SU-DHL-6 (cell line): ENCODE measurements around the gene TIMP3.
"Not testable (repeated sequence)": the region's sequence is repeated elsewhere in the genome, so short reads cannot be mapped to it uniquely, and the experiment has no call there.

ENCODE experiments used
- H2AFZ ChIP-seq: fragments of 200-600 bp; sonication (generic); 2 replicates; pipeline ENCODE4 v1.6.1; 2014; ENCODE audit warnings: low read depth, mild to moderate bottlenecking, moderate library complexity, mixed read lengths, antibody characterized with exemption, low read length; ENCODE audit not compliant: severe bottlenecking
- H3F3A ChIP-seq: fragments of 200-600 bp; shearing (Covaris generic); 2 replicates; pipeline ENCODE4 v1.6.0; 2016; ENCODE audit warnings: antibody characterized with exemption, mild to moderate bottlenecking; ENCODE audit not compliant: insufficient read depth
- H3K27ac ChIP-seq: fragments of 200-600 bp; sonication (generic); 2 replicates; pipeline ENCODE4 v1.5.1; 2016; ENCODE audit warnings: low read depth, mild to moderate bottlenecking, low read length, moderate library complexity, mixed read lengths
- H3K27me3 ChIP-seq: fragments of 200-600 bp; sonication (generic), shearing (Covaris generic); 2 replicates; pipeline ENCODE4 v1.6.0; 2014; ENCODE audit warnings: mild to moderate bottlenecking, low read length
- H3K36me3 ChIP-seq: fragments of 200-600 bp; sonication (generic); 2 replicates; pipeline ENCODE4 v1.6.1; 2014; ENCODE audit warnings: mild to moderate bottlenecking, low read length, mixed read lengths
- H3K4me2 ChIP-seq: fragments of 300-600, 200-600 bp; shearing (Covaris generic), sonication (generic); 2 replicates; pipeline ENCODE4 v1.6.0; 2014; ENCODE audit warnings: low read length, low read depth, mild to moderate bottlenecking; ENCODE audit not compliant: poor library complexity, severe bottlenecking
- H3K4me3 ChIP-seq: fragments of 200-600 bp; sonication (generic); 2 replicates; pipeline ENCODE4 v1.5.1; 2014; ENCODE audit warnings: antibody characterized with exemption, low read length, mild to moderate bottlenecking, mixed read lengths; ENCODE audit not compliant: insufficient read depth, poor library complexity, severe bottlenecking
- H3K79me2 ChIP-seq: fragments of 200-600 bp; sonication (generic); 2 replicates; pipeline ENCODE4 v1.6.1; 2014; ENCODE audit warnings: mild to moderate bottlenecking, low read length, moderate library complexity; ENCODE audit not compliant: insufficient read depth
- H3K9ac ChIP-seq: fragments of 200-600 bp; sonication (generic); 2 replicates; pipeline ENCODE4 v1.7.0; 2014; ENCODE audit warnings: mild to moderate bottlenecking, low read length
- H3K9me2 ChIP-seq: fragments of 200-600 bp; sonication (generic); replicated peaks from 2 replicates; pipeline ENCODE4 v1.6.1; 2014; ENCODE audit warnings: low read length; ENCODE audit not compliant: insufficient read depth
- H3K9me3 ChIP-seq: fragments of 200-600 bp; sonication (generic); 2 replicates; pipeline ENCODE4 v1.6.1; 2014; ENCODE audit warnings: low read length, mixed read lengths; ENCODE audit not compliant: insufficient read depth
- H4K20me1 ChIP-seq: fragments of 200-600 bp; sonication (generic); 2 replicates; pipeline ENCODE4 v1.6.1; 2014; ENCODE audit warnings: low read depth, mild to moderate bottlenecking, antibody characterized with exemption, low read length, moderate library complexity, mixed read lengths
- CTCF ChIP-seq: fragments of 200-600 bp; sonication (generic); IDR thresholded peaks from one replicate; pipeline ENCODE4 v1.5.1; 2017; ENCODE audit warnings: antibody characterized with exemption, mild to moderate bottlenecking, low read length, moderate library complexity; ENCODE audit not compliant: insufficient read depth, poor library complexity, severe bottlenecking
- EZH2phosphoT487 ChIP-seq: fragments of 200-600 bp; sonication (generic), shearing (Covaris generic); conservative IDR thresholded peaks from 2 replicates; pipeline ENCODE4 v1.6.1; 2018; ENCODE audit warnings: mild to moderate bottlenecking, antibody characterized with exemption, low read length, moderate library complexity, mixed read lengths

TIMP3 gene

GRCh38 chr22:32753591-32753990, 47.9 kb upstream of the TIMP3 start:
- no peak overlapping the region for H3K27ac ChIP-seq
- H3K36me3 ChIP-seq, result no peaks in the 10 kb centered on the region
- no peak overlapping the region for H3K4me3 ChIP-seq
- no peak overlapping the region for H2AFZ ChIP-seq
- no peaks in the 10 kb centered on the region for H3K9me3 ChIP-seq
- no peak overlapping the region for H3K4me2 ChIP-seq
- no peaks in the 10 kb centered on the region for H3K27me3 ChIP-seq
- H3F3A ChIP-seq, result no peaks in the 10 kb centered on the region
- no peak for TF ChIP-seq CTCF
- TF ChIP-seq EZH2phosphoT487, result no peak
- H4K20me1 ChIP-seq, result no peaks in the 10 kb centered on the region
- H3K79me2 ChIP-seq, result no peaks in the 10 kb centered on the region
- no peak overlapping the region for H3K9ac ChIP-seq
- H3K9me2 ChIP-seq, result no peaks in the 10 kb centered on the region

- H3K27ac ChIP-seq, result no peak overlapping the region
- H2AFZ ChIP-seq, result no peak overlapping the region
- no peak overlapping the region for H3K4me2 ChIP-seq
- H3K79me2 ChIP-seq, result no peaks in the 10 kb centered on the region
- H3K9ac ChIP-seq, result no peak overlapping the region
- no peaks in the 10 kb centered on the region for H3F3A ChIP-seq
- no peak for TF ChIP-seq CTCF
- TF ChIP-seq EZH2phosphoT487, result no peak
- no peaks in the 10 kb centered on the region for H3K27me3 ChIP-seq
- no peaks in the 10 kb centered on the region for H4K20me1 ChIP-seq
- H3K36me3 ChIP-seq, result no peaks in the 10 kb centered on the region
- H3K9me3 ChIP-seq, result no peaks in the 10 kb centered on the region
- no peaks in the 10 kb centered on the region for H3K9me2 ChIP-seq
- no peak overlapping the region for H3K4me3 ChIP-seq
These were observed 47.0 kb upstream of the TIMP3 start for GRCh38 chr22:32754413-32755041.

- H3K36me3 ChIP-seq, H3K4me3 ChIP-seq, H3K27me3 ChIP-seq, H3F3A ChIP-seq, H3K27ac ChIP-seq, H3K9ac ChIP-seq, H2AFZ ChIP-seq, H3K4me2 ChIP-seq, H3K9me2 ChIP-seq, H4K20me1 ChIP-seq, H3K9me3 ChIP-seq, H3K79me2 ChIP-seq: not testable (repeated sequence)
These were observed 44.3 kb upstream of the TIMP3 start for GRCh38 chr22:32757086-32757762.

GRCh38 chr22:32758866-32759385, 42.6 kb upstream of the TIMP3 start:
- H3F3A ChIP-seq, result no peaks in the 10 kb centered on the region
- H3K4me3 ChIP-seq, result no peak overlapping the region
- H3K4me2 ChIP-seq, result no peak overlapping the region
- H2AFZ ChIP-seq, result no peak overlapping the region
- H3K9ac ChIP-seq, result no peak overlapping the region
- no peaks in the 10 kb centered on the region for H3K79me2 ChIP-seq
- H3K9me3 ChIP-seq, result no peaks in the 10 kb centered on the region
- no peaks in the 10 kb centered on the region for H3K27me3 ChIP-seq
- H3K9me2 ChIP-seq, result no peaks in the 10 kb centered on the region
- H3K36me3 ChIP-seq, result no peaks in the 10 kb centered on the region
- TF ChIP-seq EZH2phosphoT487 (no peak), CTCF (no peak)
- no peaks in the 10 kb centered on the region for H4K20me1 ChIP-seq
- H3K27ac ChIP-seq, result no peak overlapping the region
